CD4-positive, alpha-beta T cell treated with Interferon gamma for 1 hour (primary cell): Measurements from ENCODE around the gene PPP1R3D.
"Not testable (repeated sequence)": the region's sequence is repeated elsewhere in the genome, so short reads cannot be mapped to it uniquely, and the experiment has no call there.

ENCODE experiments used
- DNase-seq: peaks from one replicate; pipeline ENCODE4 v3.0.0-alpha.2; 2020

Gene PPP1R3D

GRCh38 chr20:59911041-59911440, 29.1 kb downstream of the PPP1R3D start:
- DNase-seq: no peak

GRCh38 chr20:59908855-59909254, 31.2 kb downstream of the PPP1R3D start:
- no peak for DNase-seq

DNA sequence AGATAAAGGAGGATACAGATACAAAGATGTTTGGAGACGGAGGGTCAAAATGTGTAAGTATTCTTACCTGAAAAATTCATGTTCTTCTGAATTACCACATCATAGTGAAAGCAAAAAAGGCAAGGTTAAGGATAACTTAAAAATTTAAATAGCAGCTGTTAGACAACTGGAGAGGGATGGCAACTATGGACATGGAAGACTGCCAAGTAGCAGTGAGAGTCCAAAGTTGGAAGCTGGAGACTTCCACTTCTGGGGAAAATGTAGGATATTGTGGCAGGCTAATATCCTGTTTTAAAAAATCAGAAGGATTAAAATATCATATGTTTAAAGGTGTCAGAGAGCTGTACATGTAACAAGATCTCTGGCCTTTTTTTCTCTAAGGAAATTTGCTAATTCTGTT, 36.5 kb downstream of the PPP1R3D start:
- no peak for DNase-seq

DNA sequence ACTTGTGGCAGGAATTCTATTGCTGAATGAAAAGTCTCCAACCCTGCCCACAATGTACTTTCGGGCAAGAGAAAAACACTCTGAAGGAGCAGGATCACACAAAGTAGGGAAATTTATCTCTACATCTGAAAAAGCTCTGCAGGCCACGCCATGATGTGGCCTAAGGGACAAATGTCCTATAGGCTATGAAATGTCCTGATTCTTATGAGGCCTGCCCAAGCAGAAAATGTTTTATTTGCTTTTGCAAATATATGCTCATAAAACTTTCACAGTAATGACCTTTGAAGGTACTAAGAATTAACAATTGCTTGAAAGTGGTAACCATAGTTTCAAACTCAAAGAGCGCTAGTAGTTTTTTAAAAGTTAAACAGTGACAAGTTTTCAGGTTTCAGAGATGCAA, 37.6 kb downstream of the PPP1R3D start:
- no peak for DNase-seq

DNA sequence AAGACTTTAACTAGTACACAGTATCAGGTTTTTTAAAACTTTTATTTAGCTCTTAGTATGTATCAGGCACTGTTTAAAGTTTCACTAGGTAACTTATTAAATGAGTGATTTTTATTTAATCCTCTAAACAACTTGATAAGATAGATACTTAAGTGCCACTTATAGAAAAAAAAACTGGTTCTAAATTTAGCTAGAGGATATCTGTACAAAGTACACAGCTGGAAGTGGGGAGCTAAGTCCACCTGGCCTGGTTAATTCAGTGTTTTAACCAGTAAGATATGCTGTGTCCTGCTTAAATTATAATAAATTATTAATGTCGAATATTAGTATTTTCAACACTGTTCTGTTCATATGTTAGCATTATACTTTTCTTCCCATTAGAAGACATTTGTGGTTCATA, 44.2 kb downstream of the PPP1R3D start:
- DNase-seq: no peak

- DNase-seq: no peak
Measured at GRCh38 chr20:59891581-59891980, 48.5 kb downstream of the PPP1R3D start.

DNA sequence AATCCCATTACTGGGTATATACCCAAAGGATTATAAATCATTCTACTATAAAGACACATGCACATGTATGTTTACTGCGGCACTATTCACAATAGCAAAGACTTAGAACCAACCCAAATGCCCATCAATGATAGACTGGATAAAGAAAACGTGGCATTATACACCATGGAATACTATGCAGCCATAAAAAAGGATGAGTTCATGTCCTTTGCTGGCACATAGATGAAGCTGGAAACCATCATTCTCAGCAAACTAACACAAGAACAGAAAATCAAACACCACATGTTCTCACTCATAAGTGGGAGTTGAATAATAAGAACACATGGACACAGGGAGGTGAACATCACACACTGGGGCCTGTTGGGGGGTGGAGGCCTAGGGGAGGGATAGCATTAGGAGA, 50.1 kb downstream of the PPP1R3D start:
- not testable (repeated sequence) for DNase-seq

DNA sequence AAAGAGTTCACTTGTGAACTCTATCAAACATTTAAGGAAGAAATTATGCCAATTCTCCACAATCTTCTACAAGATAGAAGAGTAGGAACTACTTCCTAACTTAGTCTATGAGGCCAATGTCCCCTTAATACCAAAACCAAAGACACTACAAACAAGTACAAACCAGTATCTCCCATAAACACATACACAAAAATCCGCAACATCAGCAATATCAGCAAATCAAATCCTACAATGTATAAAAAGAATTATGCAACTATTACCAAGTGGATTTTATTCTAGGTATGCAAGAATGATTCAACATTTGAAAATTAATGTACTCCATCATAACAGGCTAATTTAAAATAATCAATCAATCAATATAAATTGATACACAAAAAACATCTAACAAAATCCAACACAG, 52.1 kb downstream of the PPP1R3D start:
- no peak for DNase-seq
